NCI-H1694 (cell line): Measurements from ENCODE around the gene THSD1.
"Not testable (repeated sequence)": the region's sequence is repeated elsewhere in the genome, so short reads cannot be mapped to it uniquely, and the experiment has no call there.

Experiments used
- DNase-seq: peaks from one replicate; lab custom pipeline; 2025; lab: John Stamatoyannopoulos, UW

The THSD1 gene

GRCh38 chr13:52411629-52412028, 5.7 kb upstream of the THSD1 start:
- DNase-seq, result no peak

- DNase-seq, result not testable (repeated sequence)
Measured at GRCh38 chr13:52408071-52408658, 2.2 kb upstream of the THSD1 start.

- DNase-seq, result not testable (repeated sequence)
Measured at GRCh38 chr13:52407436-52407835, 1.5 kb upstream of the THSD1 start.

GRCh38 chr13:52406629-52407028, 657 bp upstream of the THSD1 start:
- no peak for DNase-seq

GRCh38 chr13:52405369-52405766, 604 bp downstream of the THSD1 start:
- no peak for DNase-seq

- no peak for DNase-seq
Measured at GRCh38 chr13:52399708-52400107, 6.3 kb downstream of the THSD1 start.

GRCh38 chr13:52399046-52399445, 6.9 kb downstream of the THSD1 start:
- no peak for DNase-seq

- peak; percentile 62 for DNase-seq
Measured at GRCh38 chr13:52395704-52396103, 10.3 kb downstream of the THSD1 start.

GRCh38 chr13:52394586-52394985, 11.4 kb downstream of the THSD1 start:
- peak; percentile 11 for DNase-seq

GRCh38 chr13:52393572-52394357, 12.2 kb downstream of the THSD1 start:
- DNase-seq, result no peak

- no peak for DNase-seq
Measured at GRCh38 chr13:52387721-52388120, 18.3 kb downstream of the THSD1 start.

- no peak for DNase-seq
Measured at GRCh38 chr13:52385870-52386269, 20.1 kb downstream of the THSD1 start.

GRCh38 chr13:52383366-52383765, 22.6 kb downstream of the THSD1 start:
- DNase-seq, result no peak

- no peak for DNase-seq
Measured at GRCh38 chr13:52378312-52378711, 27.7 kb downstream of the THSD1 start.

GRCh38 chr13:52377898-52378297, 28.1 kb downstream of the THSD1 start:
- no peak for DNase-seq

- DNase-seq, result no peak
Measured at GRCh38 chr13:52374873-52375411, 31.0 kb downstream of the THSD1 start.

- no peak for DNase-seq
Measured at GRCh38 chr13:52374389-52374788, 31.6 kb downstream of the THSD1 start.

- not testable (repeated sequence) for DNase-seq
Measured at GRCh38 chr13:52373277-52373676, 32.7 kb downstream of the THSD1 start.

GRCh38 chr13:52371736-52372247, 34.2 kb downstream of the THSD1 start:
- DNase-seq, result no peak

- DNase-seq, result no peak
Measured at GRCh38 chr13:52366291-52366690, 39.7 kb downstream of the THSD1 start.

GRCh38 chr13:52362169-52362887, 43.6 kb downstream of the THSD1 start:
- not testable (repeated sequence) for DNase-seq

GRCh38 chr13:52361225-52361624, 44.7 kb downstream of the THSD1 start:
- DNase-seq, result no peak
